ENCODE measurements around the gene BRD3OS. TPM values are rescaled to one million over a fixed set of nuclear protein-coding genes. Genes with fewer than 3 reads are reported as not detected.

Gene BRD3OS
- polyA plus RNA-seq, 1 experiment: 23.5 TPM

DNA sequence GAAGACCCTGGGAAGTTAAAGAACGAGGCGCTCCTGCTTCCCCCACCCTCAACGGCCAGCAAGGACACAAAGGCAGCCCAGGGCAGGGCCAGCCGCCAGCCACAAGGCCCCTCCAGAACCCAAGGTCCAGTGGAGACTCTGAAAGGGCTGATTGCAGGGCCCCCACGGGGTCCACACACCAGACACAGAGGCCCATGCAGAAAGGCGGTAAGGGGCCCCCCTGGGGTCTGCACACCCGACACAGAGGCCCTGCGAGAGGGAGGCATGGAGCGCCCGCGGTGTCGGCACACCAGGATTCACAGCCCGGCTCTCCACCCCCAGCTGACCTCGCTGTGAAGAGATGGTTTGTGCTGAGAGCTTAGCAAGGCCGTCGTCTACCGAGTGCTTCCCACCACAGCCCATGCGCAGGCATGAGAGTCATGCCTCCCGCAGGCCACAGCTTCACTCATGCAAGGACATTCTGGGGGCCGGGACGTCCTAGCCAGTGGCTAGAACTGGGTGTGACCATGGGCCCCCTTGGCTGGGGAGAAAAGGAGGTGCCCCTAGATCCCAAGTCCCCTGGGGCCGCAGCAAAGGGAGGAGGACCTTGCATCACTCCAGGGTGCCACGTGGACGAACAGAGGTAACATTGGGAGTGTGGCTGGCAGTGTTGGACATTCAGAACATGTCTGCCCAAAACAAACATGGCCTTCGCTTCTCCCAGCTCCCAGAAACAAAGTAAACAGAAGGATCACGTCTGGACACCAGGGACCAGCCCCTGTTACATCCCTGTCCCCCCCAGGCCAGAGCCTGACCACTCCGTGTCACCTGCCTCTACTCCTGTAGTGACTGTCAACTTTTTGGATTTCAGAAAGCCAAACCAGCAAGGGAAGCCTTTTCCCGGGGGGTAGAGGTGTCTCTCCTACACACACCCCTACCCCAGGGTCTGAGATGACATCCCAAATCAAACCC lies 32.7 kb downstream of the BRD3OS start:
- H3K27me3 ChIP-seq (ENCODE audit: control insufficient read depth, insufficient read depth, low read length): no peaks in the 10 kb centered on the region
- no peak overlapping the region for H3K4me3 ChIP-seq (ENCODE audit: low read depth, low read length)
- DNase-seq (ENCODE audit: low read depth): no peak
- TF ChIP-seq, protein P1, sequence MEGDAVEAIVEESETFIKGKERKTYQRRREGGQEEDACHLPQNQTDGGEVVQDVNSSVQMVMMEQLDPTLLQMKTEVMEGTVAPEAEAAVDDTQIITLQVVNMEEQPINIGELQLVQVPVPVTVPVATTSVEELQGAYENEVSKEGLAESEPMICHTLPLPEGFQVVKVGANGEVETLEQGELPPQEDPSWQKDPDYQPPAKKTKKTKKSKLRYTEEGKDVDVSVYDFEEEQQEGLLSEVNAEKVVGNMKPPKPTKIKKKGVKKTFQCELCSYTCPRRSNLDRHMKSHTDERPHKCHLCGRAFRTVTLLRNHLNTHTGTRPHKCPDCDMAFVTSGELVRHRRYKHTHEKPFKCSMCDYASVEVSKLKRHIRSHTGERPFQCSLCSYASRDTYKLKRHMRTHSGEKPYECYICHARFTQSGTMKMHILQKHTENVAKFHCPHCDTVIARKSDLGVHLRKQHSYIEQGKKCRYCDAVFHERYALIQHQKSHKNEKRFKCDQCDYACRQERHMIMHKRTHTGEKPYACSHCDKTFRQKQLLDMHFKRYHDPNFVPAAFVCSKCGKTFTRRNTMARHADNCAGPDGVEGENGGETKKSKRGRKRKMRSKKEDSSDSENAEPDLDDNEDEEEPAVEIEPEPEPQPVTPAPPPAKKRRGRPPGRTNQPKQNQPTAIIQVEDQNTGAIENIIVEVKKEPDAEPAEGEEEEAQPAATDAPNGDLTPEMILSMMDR (IDR thresholded peaks at IDR 0.05; ENCODE audit: insufficient read depth, low read depth, low read length): no peak
- CTCF ChIA-PET: no interaction called here
- POLR2A ChIA-PET: no interaction called here
- peaks cover 2% of the 10 kb centered on the region for H3K36me3 ChIP-seq (ENCODE audit: control insufficient read depth, insufficient read depth, low read length)

DNA sequence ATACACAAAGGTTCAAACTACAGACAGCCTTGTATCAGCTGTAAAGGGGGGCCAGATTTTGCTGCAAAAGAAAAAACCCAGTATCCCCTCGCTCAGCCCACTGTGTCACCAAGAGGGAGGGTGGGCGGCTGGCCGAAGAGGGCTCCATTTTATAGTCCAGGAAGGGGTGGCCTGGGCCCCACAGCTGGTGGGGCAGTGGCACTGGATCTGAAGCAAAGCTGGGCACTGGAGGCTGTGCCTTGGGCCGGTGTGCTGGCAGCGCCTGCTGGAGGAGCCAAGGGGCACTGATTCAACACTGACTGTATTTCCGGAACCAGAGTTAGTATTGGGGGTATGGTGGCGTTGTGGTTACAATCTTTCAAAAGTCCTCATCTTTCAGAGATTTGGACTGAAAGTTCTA lies 33.4 kb downstream of the BRD3OS start:
- DNase-seq (ENCODE audit: low read depth): no peak
- Histone ChIP-seq H3K4me3 (ENCODE audit: low read depth, low read length) (no peak overlapping the region), H3K27me3 (ENCODE audit: control insufficient read depth, insufficient read depth, low read length) (no peaks in the 10 kb centered on the region), H3K36me3 (ENCODE audit: control insufficient read depth, insufficient read depth, low read length) (peaks cover 1% of the 10 kb centered on the region; the same call in 1 of the 2 replicates)
- ChIA-PET CTCF (no interaction called here), POLR2A (no interaction called here)
- TF ChIP-seq, protein P1 (IDR thresholded peaks at IDR 0.05; ENCODE audit: insufficient read depth, low read depth, low read length): no peak

DNA sequence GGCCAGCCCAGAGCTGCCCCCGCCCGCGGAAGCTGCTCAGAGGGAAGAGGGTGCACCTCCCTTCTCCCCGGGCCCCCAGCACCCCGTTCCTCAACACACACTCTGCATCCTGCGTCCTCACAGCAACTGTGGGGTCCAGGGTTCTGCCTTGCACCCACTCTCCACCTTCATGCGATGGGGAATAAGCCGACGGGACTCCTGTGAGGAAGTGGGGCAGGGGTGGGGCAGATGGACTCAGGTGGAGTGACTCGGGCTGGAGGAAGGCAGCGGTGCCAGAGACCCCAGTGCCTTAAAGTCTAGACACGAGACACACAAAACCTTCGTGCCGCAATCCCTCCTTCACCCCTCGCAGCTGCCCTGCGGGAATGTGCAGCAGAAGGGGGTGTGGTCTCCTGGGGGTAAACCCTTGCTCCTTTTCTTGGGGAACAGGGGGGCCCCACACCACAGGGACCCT lies 33.9 kb downstream of the BRD3OS start:
- TF ChIP-seq, protein P1 (IDR thresholded peaks at IDR 0.05; ENCODE audit: insufficient read depth, low read depth, low read length): no peak
- H3K36me3 ChIP-seq (ENCODE audit: control insufficient read depth, insufficient read depth, low read length): peaks cover 1% of the 10 kb centered on the region; the same call in 1 of the 2 replicates
- H3K4me3 ChIP-seq (ENCODE audit: low read depth, low read length): no peak overlapping the region
- ChIA-PET POLR2A (no interaction called here), CTCF (no interaction called here)
- DNase-seq (ENCODE audit: low read depth): no peak
- no peaks in the 10 kb centered on the region for H3K27me3 ChIP-seq (ENCODE audit: control insufficient read depth, insufficient read depth, low read length)

DNA sequence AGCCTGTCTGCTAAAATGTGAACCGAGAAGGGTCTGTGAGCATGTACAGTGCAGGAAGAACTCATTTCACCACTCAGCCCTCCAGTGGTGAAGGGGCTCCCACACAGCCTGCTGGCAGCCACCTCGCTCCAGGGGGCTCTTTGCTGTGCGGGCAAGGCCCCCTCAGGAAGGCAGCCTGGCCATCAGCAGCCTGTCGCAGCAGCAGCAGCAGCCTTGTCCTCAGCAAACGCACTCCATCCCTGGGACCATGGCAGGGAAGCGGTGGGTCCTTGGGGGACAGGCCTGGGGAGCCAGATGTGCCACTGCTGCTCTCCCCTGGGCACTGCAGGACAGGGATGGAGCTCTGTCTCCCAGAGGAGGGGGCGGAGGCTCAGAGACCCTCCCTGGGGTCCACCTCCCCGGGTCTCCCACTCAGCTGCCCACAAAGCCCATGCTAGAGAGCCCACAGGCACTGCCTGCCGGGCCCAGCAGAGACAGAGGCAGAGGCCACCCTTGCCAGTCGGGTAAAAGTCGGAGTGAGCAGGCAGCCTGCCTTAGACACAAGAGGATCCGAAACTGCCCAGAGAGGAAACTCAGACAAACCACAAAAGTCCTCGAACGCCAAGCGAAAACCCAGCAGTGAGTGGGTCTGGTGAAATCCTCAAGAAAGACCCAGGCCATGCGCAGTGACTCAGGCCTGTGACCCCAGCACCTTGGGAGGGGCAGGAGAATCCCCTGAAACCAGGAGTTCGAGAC lies 34.5 kb downstream of the BRD3OS start:
- ChIA-PET CTCF (interaction anchor here (0.5 kb wide), 1 partner anchor 22 kb away, joined by 3 read pairs; no protein-coding TSS in a partner anchor), POLR2A (no interaction called here)
- TF ChIP-seq, protein P1 (IDR thresholded peaks at IDR 0.05; ENCODE audit: insufficient read depth, low read depth, low read length): no peak
- H3K27me3 ChIP-seq (ENCODE audit: control insufficient read depth, insufficient read depth, low read length): no peaks in the 10 kb centered on the region
- H3K36me3 ChIP-seq (ENCODE audit: control insufficient read depth, insufficient read depth, low read length): peaks cover 1% of the 10 kb centered on the region; the same call in 1 of the 2 replicates
- DNase-seq (ENCODE audit: low read depth): no peak
- no peak overlapping the region for H3K4me3 ChIP-seq (ENCODE audit: low read depth, low read length)

DNA sequence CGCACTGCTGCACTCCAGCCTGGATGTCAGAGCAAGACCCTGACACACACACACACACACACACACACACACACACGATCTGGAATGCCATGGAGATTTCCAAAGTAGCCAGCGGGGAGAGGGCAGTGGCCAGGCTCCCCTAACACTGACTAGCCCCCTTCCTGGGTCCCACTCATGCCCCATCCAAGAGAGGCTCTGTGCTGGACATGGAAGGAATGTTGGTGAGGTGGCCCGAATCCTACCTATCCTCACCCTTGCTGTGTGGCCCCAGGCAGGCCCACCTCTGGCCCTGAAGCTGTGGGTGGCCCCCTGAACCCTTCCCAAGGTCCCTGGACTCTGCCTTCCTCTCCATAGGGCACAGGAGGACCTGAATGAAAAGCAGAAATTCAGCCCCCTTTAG lies 35.3 kb downstream of the BRD3OS start:
- ChIA-PET POLR2A (no interaction called here), CTCF (interaction anchor here (0.5 kb wide), 1 partner anchor 23 kb away, joined by 3 read pairs; no protein-coding TSS in a partner anchor)
- Histone ChIP-seq H3K27me3 (ENCODE audit: control insufficient read depth, insufficient read depth, low read length) (no peaks in the 10 kb centered on the region), H3K36me3 (ENCODE audit: control insufficient read depth, insufficient read depth, low read length) (peaks cover 1% of the 10 kb centered on the region; the same call in 1 of the 2 replicates), H3K4me3 (ENCODE audit: low read depth, low read length) (no peak overlapping the region)
- no peak for DNase-seq (ENCODE audit: low read depth)
- TF ChIP-seq, protein P1 (IDR thresholded peaks at IDR 0.05; ENCODE audit: insufficient read depth, low read depth, low read length): no peak

Measured in BJ (cell line).